DOHH2 (cell line): ENCODE results near the gene LRRC4C.

Experiments used
- H3F3A ChIP-seq: fragments of 200-600 bp; sonication (generic), shearing (Covaris generic); 2 replicates; pipeline ENCODE4 v1.6.0; 2016; ENCODE audit warnings: antibody characterized with exemption, mild to moderate bottlenecking; ENCODE audit not compliant: control insufficient read depth, insufficient read depth
- H3K27ac ChIP-seq: fragments of 200-600 bp; sonication (generic); 2 replicates; pipeline ENCODE4 v1.5.1; 2014; ENCODE audit warnings: low read depth, mild to moderate bottlenecking, low read length, moderate library complexity
- H3K27me3 ChIP-seq: fragments of 200-600 bp; sonication (generic); 2 replicates; pipeline ENCODE4 v1.6.1; 2014; ENCODE audit warnings: mild to moderate bottlenecking, low read length, mixed read lengths; ENCODE audit not compliant: control insufficient read depth
- H3K36me3 ChIP-seq: fragments of 200-600 bp; sonication (generic); 2 replicates; pipeline ENCODE4 v1.6.1; 2014; ENCODE audit warnings: mild to moderate bottlenecking, low read length, moderate library complexity, mixed read lengths; ENCODE audit not compliant: control insufficient read depth
- H3K4me1 ChIP-seq: fragments of 200-600 bp; sonication (generic); 2 replicates; pipeline ENCODE4 v1.6.1; 2014; ENCODE audit warnings: mild to moderate bottlenecking, low read length, mixed read lengths; ENCODE audit not compliant: control insufficient read depth
- H3K4me2 ChIP-seq: fragments of 200-600 bp; sonication (generic); 2 replicates; pipeline ENCODE4 v1.6.0; 2014; ENCODE audit warnings: mild to moderate bottlenecking, low read length, moderate library complexity
- H3K4me3 ChIP-seq: fragments of 200-600 bp; sonication (generic); 2 replicates; pipeline ENCODE4 v1.5.1; 2014; ENCODE audit warnings: mild to moderate bottlenecking, low read length, mixed read lengths
- H3K79me2 ChIP-seq: fragments of 200-600 bp; sonication (generic); 2 replicates; pipeline ENCODE4 v1.6.1; 2014; ENCODE audit warnings: mild to moderate bottlenecking, low read length, mixed read lengths; ENCODE audit not compliant: control insufficient read depth
- H3K9me2 ChIP-seq: fragments of 200-600 bp; sonication (generic); replicated peaks from 2 replicates; pipeline ENCODE4 v1.6.1; 2014; ENCODE audit warnings: mild to moderate bottlenecking, low read length, mixed read lengths; ENCODE audit not compliant: control insufficient read depth
- H3K9me3 ChIP-seq: fragments of 200-600 bp; sonication (generic); 2 replicates; pipeline ENCODE4 v1.6.1; 2014; ENCODE audit warnings: antibody characterized with exemption, low read length, mixed read lengths; ENCODE audit not compliant: control insufficient read depth, insufficient read depth
- H4K20me1 ChIP-seq: fragments of 200-600 bp; sonication (generic); 2 replicates; pipeline ENCODE4 v1.6.0; 2014; ENCODE audit warnings: low read depth, mild to moderate bottlenecking, antibody characterized with exemption, low read length, moderate library complexity; ENCODE audit not compliant: control insufficient read depth, insufficient read depth
- CTCF ChIP-seq: fragments of 200-600 bp; sonication (generic); IDR thresholded peaks from one replicate; pipeline ENCODE4 v1.5.1; 2014; ENCODE audit warnings: antibody characterized with exemption, mild to moderate bottlenecking, low read depth, low read length; ENCODE audit not compliant: poor library complexity, severe bottlenecking
- EZH2phosphoT487 ChIP-seq: fragments of 200-600 bp; sonication (generic); IDR thresholded peaks from 2 replicates; pipeline ENCODE4 v1.6.1; 2017; ENCODE audit warnings: borderline replicate concordance, mild to moderate bottlenecking, antibody characterized with exemption, low read length, moderate library complexity, mixed read lengths

Gene LRRC4C

GRCh38 chr11:41301023-41301422, 158.4 kb downstream of the LRRC4C start:
- Histone ChIP-seq H3K9me3 (no peaks in the 10 kb centered on the region), H3K36me3 (no peaks in the 10 kb centered on the region), H3K79me2 (no peaks in the 10 kb centered on the region), H3K4me3 (no peak overlapping the region), H3K4me2 (no peak overlapping the region), H3K4me1 (peaks cover under 1% of the 10 kb centered on the region), H3K27ac (no peak overlapping the region), H3K27me3 (no peaks in the 10 kb centered on the region), H3F3A (no peaks in the 10 kb centered on the region), H4K20me1 (no peaks in the 10 kb centered on the region), H3K9me2 (no peaks in the 10 kb centered on the region)
- TF ChIP-seq CTCF: no peak
- TF ChIP-seq EZH2phosphoT487: no peak

GRCh38 chr11:41289408-41289807, 170.0 kb downstream of the LRRC4C start:
- H3K27me3 ChIP-seq: no peaks in the 10 kb centered on the region
- H3K27ac ChIP-seq: no peak overlapping the region
- H3K79me2 ChIP-seq: no peaks in the 10 kb centered on the region
- H3K4me2 ChIP-seq: no peak overlapping the region
- H3K36me3 ChIP-seq: no peaks in the 10 kb centered on the region
- H4K20me1 ChIP-seq: no peaks in the 10 kb centered on the region
- no peaks in the 10 kb centered on the region for H3K4me1 ChIP-seq
- no peaks in the 10 kb centered on the region for H3F3A ChIP-seq
- no peak overlapping the region for H3K4me3 ChIP-seq
- no peaks in the 10 kb centered on the region for H3K9me3 ChIP-seq
- H3K9me2 ChIP-seq: no peaks in the 10 kb centered on the region
- TF ChIP-seq EZH2phosphoT487: no peak
- TF ChIP-seq CTCF: no peak

- no peak overlapping the region for H3K4me2 ChIP-seq
These were observed 172.7 kb downstream of the LRRC4C start for GRCh38 chr11:41286751-41287150.

More at GRCh38 chr11:41286751-41287150, 172.7 kb downstream of the LRRC4C start:
- Histone ChIP-seq H3K36me3 (no peaks in the 10 kb centered on the region), H4K20me1 (no peaks in the 10 kb centered on the region), H3K9me3 (no peaks in the 10 kb centered on the region), H3K4me1 (no peaks in the 10 kb centered on the region), H3K9me2 (no peaks in the 10 kb centered on the region), H3K27ac (no peak overlapping the region), H3K4me3 (no peak overlapping the region), H3K27me3 (no peaks in the 10 kb centered on the region), H3F3A (no peaks in the 10 kb centered on the region), H3K79me2 (no peaks in the 10 kb centered on the region)
- TF ChIP-seq EZH2phosphoT487 (no peak), CTCF (no peak)
